GM12865 (cell line): Measurements from ENCODE around the gene MAPK7.

ENCODE experiments used
- DNase-seq: peaks from one replicate; pipeline ENCODE4 v3.0.0; 2010; ENCODE audit warnings: low read depth
- H3K4me3 ChIP-seq: 2 replicates; pipeline ENCODE4 v1.5.1; 2011; ENCODE audit warnings: mild to moderate bottlenecking, low read depth, low read length, control low read depth
- TF ChIP-seq, protein P1 (sequence below): IDR thresholded peaks from 2 replicates; pipeline ENCODE4 v1.5.1; 2011; ENCODE audit warnings: low read length, control low read depth, low read depth, inconsistent platforms; ENCODE audit not compliant: insufficient read depth; ENCODE audit errors: missing control alignments

MAPK7 gene

GRCh38 chr17:19399750-19400450, 21.6 kb downstream of the MAPK7 start:
- no peak for DNase-seq
- no peak overlapping the region for H3K4me3 ChIP-seq
- TF ChIP-seq, protein P1, sequence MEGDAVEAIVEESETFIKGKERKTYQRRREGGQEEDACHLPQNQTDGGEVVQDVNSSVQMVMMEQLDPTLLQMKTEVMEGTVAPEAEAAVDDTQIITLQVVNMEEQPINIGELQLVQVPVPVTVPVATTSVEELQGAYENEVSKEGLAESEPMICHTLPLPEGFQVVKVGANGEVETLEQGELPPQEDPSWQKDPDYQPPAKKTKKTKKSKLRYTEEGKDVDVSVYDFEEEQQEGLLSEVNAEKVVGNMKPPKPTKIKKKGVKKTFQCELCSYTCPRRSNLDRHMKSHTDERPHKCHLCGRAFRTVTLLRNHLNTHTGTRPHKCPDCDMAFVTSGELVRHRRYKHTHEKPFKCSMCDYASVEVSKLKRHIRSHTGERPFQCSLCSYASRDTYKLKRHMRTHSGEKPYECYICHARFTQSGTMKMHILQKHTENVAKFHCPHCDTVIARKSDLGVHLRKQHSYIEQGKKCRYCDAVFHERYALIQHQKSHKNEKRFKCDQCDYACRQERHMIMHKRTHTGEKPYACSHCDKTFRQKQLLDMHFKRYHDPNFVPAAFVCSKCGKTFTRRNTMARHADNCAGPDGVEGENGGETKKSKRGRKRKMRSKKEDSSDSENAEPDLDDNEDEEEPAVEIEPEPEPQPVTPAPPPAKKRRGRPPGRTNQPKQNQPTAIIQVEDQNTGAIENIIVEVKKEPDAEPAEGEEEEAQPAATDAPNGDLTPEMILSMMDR, result no peak

- TF ChIP-seq, protein P1, result no peak
- no peak for DNase-seq
- no peak overlapping the region for H3K4me3 ChIP-seq
Observed at GRCh38 chr17:19401321-19402010, 23.2 kb downstream of the MAPK7 start.

DNA sequence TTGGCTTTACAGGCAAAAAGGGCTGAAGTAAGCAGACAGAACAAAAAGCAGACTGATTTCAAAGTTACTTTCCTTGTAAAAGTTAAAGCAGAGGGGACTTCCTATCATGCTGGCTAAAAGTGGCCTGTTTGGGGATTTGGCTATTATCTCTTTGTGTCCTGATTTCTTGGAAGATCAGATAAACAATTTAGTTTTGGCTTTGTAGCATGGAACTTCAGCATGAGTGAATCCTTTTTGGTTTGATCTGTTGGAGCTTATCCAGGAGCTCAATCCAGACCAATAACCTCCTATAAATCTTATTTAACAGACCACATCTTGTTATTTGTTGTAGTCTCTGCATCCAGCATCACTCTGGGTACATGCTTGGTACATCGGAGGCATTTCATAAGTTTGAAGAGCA, 23.9 kb downstream of the MAPK7 start:
- DNase-seq, result no peak

DNA sequence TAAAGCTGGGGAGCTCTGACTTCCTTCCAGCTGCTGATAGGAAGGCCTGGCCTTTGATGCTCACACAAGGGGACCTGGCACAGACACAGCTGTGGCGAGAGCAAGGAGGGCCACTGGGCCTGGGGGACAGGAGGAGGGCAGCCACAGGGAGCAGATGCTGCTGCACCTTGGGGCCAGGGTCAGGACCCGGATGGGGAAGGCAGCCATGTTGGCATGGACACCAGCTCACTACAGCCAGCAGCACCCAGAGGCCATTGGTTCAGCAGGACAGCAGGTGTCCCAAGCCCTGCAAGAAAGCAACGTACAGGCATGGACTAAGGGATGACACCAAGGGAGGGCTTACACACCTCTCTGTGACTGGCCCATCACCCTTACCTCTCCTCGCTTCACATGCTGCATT, 24.7 kb downstream of the MAPK7 start:
- H3K4me3 ChIP-seq, result no peak overlapping the region
- no peak for DNase-seq
- TF ChIP-seq, protein P1, result no peak

More for the DNA sequence above, 23.9 kb downstream of the MAPK7 start:
- TF ChIP-seq, protein P1, result no peak
- H3K4me3 ChIP-seq, result no peak overlapping the region

DNA sequence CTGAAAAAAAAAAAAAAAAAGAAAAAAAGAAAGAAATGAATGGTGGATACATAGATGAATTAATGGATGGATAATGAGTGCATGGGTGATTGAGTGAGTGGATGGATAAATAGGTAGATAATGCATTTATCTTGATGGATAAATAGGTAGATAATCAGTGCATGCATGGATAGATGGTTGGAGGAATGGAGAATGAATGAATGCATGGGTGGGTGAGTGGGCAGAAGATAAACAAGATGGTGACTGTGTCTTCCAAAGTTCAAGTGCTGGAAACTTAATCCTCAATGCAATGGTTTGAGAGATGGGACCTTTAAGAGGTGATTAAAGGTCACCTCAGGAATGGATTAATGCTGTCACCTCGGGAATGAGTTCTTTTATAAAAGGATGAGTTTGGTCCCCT, 26.0 kb downstream of the MAPK7 start:
- TF ChIP-seq, protein P1, result no peak

GRCh38 chr17:19405114-19405513, 26.8 kb downstream of the MAPK7 start:
- DNase-seq, result no peak
- TF ChIP-seq, protein P1, result no peak
- H3K4me3 ChIP-seq, result no peak overlapping the region

More for the DNA sequence above, 26.0 kb downstream of the MAPK7 start:
- no peak overlapping the region for H3K4me3 ChIP-seq
- no peak for DNase-seq
